SK-N-SH treated with all-trans-retinoic acid at 6 μM for 48 hours (cell line): Measurements from ENCODE around the gene TTC16.

Experiments used
- ARNTL ChIP-seq: fragments of 450-650 bp; formaldehyde crosslinking; IDR thresholded peaks from 2 replicates; pipeline ENCODE4 v1.5.0; 2020; ENCODE audit warnings: low read depth, mild to moderate bottlenecking, moderate library complexity, borderline replicate concordance
- OSR1 ChIP-seq: fragments of 250-450 bp; sonication (Bioruptor Pico); IDR thresholded peaks from 2 replicates; pipeline ENCODE4 v1.8.0; 2022; ENCODE audit warnings: moderate library complexity, mild to moderate bottlenecking, inconsistent platforms
- PPARA ChIP-seq: fragments of 250-450 bp; sonication (Bioruptor Pico); IDR thresholded peaks from 2 replicates; pipeline ENCODE4 v1.5.0; 2020; ENCODE audit warnings: mild to moderate bottlenecking, borderline replicate concordance
- RARB ChIP-seq: fragments of 250-450 bp; sonication (Bioruptor Pico); IDR thresholded peaks from 2 replicates; pipeline ENCODE4 v1.8.0; 2021; ENCODE audit warnings: mild to moderate bottlenecking, moderate library complexity
- TCF4 ChIP-seq: fragments of 250-450 bp; sonication (Bioruptor Pico); IDR thresholded peaks from 2 replicates; pipeline ENCODE4 v1.8.0; 2021; ENCODE audit warnings: mild to moderate bottlenecking, moderate library complexity, borderline replicate concordance
- TOX ChIP-seq: fragments of 250-450 bp; sonication (Bioruptor Pico); IDR thresholded peaks from 2 replicates; pipeline ENCODE4 v1.8.0; 2021; ENCODE audit warnings: mild to moderate bottlenecking, moderate library complexity, borderline replicate concordance
- ZFP3 ChIP-seq: fragments of 250-450 bp; sonication (Bioruptor Pico); IDR thresholded peaks from 2 replicates; pipeline ENCODE4 v1.5.0; 2020; ENCODE audit warnings: mild to moderate bottlenecking, moderate library complexity
- ZFP30 ChIP-seq: fragments of 450-650 bp; formaldehyde crosslinking; IDR thresholded peaks from 2 replicates; pipeline ENCODE4 v1.5.0; 2022; ENCODE audit warnings: mild to moderate bottlenecking, moderate library complexity
- ZNF70 ChIP-seq: fragments of 450-650 bp; formaldehyde crosslinking; IDR thresholded peaks from 2 replicates; pipeline ENCODE4 v1.5.0; 2020; ENCODE audit warnings: mild to moderate bottlenecking, moderate library complexity
- TF ChIP-seq, protein P1 (sequence below): fragments of 250-450 bp; sonication (Bioruptor Pico); IDR thresholded peaks from 2 replicates; pipeline ENCODE4 v1.5.0; 2020; ENCODE audit warnings: mild to moderate bottlenecking, moderate library complexity
- TF ChIP-seq, protein P2 (sequence below): fragments of 250-450 bp; sonication (Bioruptor Pico); IDR thresholded peaks from 2 replicates; pipeline ENCODE4 v1.8.0; 2020; ENCODE audit warnings: mild to moderate bottlenecking, moderate library complexity, borderline replicate concordance

DNA sequence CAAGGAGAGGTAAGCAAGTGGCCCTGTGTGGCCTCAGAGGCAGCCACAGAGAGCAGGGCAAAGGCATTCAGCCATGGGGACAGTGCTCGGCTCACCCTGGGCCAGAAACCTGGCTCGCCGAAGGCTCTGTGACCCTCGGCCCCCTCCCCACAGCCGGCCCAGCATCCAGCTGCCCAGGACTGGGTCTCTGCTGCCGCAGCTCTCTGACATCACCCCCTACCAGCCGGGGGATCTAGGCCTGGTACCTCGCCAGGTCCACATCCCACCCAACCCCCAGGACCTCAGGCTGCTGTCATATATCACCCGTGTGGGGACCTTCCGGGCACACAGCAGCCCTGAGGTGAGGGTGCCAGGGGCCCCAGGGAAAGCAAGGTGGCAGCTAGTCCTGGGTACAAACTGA lies 3.0 kb upstream of the TTC16 start:
- TF ChIP-seq, protein P1, sequence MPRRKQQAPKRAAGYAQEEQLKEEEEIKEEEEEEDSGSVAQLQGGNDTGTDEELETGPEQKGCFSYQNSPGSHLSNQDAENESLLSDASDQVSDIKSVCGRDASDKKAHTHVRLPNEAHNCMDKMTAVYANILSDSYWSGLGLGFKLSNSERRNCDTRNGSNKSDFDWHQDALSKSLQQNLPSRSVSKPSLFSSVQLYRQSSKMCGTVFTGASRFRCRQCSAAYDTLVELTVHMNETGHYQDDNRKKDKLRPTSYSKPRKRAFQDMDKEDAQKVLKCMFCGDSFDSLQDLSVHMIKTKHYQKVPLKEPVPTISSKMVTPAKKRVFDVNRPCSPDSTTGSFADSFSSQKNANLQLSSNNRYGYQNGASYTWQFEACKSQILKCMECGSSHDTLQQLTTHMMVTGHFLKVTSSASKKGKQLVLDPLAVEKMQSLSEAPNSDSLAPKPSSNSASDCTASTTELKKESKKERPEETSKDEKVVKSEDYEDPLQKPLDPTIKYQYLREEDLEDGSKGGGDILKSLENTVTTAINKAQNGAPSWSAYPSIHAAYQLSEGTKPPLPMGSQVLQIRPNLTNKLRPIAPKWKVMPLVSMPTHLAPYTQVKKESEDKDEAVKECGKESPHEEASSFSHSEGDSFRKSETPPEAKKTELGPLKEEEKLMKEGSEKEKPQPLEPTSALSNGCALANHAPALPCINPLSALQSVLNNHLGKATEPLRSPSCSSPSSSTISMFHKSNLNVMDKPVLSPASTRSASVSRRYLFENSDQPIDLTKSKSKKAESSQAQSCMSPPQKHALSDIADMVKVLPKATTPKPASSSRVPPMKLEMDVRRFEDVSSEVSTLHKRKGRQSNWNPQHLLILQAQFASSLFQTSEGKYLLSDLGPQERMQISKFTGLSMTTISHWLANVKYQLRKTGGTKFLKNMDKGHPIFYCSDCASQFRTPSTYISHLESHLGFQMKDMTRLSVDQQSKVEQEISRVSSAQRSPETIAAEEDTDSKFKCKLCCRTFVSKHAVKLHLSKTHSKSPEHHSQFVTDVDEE: no peak
- TF ChIP-seq PPARA (CRISPR knock-in tag) (no peak), TOX (no peak), ZFP3 (CRISPR knock-in tag) (no peak), ZNF70 (CRISPR knock-in tag) (no peak), ARNTL (no peak), RARB (CRISPR knock-in tag) (no peak), ZFP30 (CRISPR knock-in tag) (no peak), OSR1 (CRISPR knock-in tag) (no peak), TCF4 (CRISPR knock-in tag) (no peak)
- TF ChIP-seq, protein P2, sequence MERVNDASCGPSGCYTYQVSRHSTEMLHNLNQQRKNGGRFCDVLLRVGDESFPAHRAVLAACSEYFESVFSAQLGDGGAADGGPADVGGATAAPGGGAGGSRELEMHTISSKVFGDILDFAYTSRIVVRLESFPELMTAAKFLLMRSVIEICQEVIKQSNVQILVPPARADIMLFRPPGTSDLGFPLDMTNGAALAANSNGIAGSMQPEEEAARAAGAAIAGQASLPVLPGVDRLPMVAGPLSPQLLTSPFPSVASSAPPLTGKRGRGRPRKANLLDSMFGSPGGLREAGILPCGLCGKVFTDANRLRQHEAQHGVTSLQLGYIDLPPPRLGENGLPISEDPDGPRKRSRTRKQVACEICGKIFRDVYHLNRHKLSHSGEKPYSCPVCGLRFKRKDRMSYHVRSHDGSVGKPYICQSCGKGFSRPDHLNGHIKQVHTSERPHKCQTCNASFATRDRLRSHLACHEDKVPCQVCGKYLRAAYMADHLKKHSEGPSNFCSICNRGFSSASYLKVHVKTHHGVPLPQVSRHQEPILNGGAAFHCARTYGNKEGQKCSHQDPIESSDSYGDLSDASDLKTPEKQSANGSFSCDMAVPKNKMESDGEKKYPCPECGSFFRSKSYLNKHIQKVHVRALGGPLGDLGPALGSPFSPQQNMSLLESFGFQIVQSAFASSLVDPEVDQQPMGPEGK (CRISPR knock-in tag): no peak
